GM21723 (cell line): ENCODE measurements around the gene IPO13.

Experiments
- ATAC-seq: cut with Tn5 transposase; IDR thresholded peaks from one replicate; pipeline ENCODE4 v1.9.1; 2021; ENCODE audit warnings: mild to moderate bottlenecking, moderate library complexity; ENCODE audit not compliant: unreplicated experiment

The IPO13 gene

DNA sequence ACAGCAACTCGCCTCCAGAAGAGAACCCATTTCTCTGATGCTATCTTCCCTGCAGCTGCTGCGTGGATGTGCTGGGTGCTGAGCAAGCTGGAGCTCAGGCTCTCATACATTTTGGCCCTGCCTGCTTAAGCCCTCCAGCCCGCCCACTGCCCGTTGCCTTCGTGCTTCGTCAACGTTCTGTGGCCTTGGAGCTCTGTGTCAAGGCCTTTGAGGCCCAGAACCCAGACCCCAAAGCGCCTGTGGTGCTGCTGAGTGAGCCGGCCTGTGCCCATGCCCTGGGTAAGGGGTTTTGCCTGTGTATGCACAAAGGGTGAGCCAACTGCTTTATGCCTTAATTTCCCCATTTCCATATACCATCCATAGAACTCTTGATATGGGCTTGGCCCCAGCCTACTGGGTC is 24.2 kb downstream of the IPO13 start:
- no peak for ATAC-seq

DNA sequence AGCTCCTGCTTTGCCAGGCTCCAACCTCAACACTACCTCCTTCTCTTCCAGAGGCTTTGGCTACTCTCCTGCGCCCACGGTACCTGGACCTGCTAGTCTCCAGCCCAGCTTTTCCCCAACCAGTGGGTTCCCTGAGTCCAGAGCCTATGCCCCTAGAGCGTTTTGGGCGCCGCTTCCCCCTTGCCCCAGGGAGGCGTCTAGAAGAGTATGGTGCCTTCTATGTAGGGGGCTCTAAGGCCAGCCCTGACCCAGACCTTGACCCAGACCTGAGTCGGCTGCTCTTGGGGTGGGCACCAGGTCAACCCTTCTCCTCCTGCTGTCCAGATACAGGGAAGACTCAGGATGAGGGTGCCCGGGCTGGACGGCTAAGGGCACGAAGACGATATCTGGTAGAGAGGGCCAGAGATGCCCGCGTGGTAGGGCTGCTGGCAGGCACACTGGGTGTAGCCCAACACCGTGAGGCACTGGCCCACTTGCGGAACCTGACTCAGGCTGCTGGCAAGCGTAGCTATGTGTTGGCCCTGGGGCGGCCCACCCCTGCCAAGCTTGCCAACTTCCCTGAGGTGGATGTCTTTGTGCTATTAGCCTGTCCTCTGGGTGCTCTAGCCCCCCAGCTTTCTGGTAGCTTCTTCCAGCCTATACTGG is 24.7 kb downstream of the IPO13 start:
- no peak for ATAC-seq

GRCh38 chr1:43973981-43974442 is 27.3 kb downstream of the IPO13 start:
- no peak for ATAC-seq

DNA sequence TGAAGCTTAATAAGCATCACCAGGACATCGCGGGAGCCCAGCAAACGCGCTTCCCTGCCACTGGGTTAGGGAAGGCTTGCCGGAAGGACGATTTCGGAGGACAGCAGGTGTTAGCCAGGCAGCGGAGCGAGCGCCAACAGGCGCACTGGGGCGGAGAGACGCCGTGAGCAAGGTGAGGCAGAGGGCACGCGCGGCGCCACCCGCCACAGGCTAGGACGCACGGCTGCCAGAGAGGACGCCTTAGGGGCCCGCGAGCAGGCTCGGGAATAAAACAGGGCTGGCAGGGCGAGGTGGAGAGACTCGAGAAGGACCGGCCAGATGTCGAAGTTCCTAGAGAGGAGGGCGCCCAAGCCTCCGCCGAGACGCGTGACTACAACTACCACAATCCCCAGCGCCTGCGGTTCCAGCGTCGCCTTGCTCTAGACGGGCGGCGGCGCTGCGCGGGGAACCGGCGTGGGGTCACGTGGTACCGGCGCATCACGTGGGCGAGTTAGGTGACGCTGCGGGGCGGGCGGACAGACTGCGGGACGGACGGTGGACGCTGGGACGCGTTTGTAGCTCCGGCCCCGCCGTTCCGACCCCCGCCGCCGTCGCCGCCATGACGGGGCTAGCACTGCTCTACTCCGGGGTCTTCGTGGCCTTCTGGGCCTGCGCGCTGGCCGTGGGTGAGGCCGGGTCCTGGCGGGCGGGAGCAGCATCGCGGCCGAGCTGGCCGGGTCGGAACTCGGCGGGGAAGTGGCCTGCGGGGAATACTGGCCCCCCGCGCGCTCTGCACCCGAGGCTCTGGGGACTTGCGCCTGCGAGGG is 27.9 kb downstream of the IPO13 start, which contains the start of gene ATP6V0B:
Gene ATP6V0B, plus strand, starts transcription at position 518 of the 806 bp plus-strand sequence. Its CDS starts 81 bp downstream, at position 599.
- ATAC-seq: peak; percentile 61

DNA sequence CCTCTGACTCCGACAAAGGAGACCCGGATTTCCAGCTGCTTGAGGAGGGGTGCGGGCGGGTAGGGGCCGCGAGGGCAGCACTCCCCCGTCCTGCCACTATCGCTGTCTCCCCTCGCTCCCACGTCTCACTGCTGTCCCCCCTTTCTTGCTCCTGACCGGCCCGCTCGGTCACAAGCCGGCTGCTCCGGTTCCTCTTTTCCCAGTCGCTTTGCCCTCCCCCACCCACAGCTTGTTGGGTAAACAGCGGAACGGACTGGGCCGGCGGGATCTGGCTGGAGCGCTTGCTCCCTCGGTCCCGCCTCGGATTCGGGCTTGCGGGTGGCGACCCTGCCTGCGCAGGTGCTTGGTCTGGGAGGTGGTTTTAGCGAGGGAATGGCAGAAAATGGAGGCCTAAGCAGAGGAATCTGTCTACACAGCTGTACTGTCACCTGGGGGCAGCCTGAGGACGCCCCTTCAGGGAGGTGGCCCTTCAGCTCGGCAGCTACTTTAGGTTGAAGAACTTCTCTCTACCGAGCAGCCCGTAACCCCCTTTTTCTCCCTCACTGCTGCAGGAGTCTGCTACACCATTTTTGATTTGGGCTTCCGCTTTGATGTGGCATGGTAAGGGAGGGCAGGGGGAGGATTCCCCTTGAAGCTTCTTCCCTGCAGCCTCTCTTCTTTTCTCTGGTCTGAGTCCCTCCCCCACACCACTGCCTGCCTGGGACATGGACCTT is 28.7 kb downstream of the IPO13 start:
- ATAC-seq: peak; percentile 3

- ATAC-seq: no peak
These were observed 29.3 kb downstream of the IPO13 start for GRCh38 chr1:43976045-43976444.

- ATAC-seq: no peak
These were observed 30.1 kb downstream of the IPO13 start for GRCh38 chr1:43976890-43977289.

DNA sequence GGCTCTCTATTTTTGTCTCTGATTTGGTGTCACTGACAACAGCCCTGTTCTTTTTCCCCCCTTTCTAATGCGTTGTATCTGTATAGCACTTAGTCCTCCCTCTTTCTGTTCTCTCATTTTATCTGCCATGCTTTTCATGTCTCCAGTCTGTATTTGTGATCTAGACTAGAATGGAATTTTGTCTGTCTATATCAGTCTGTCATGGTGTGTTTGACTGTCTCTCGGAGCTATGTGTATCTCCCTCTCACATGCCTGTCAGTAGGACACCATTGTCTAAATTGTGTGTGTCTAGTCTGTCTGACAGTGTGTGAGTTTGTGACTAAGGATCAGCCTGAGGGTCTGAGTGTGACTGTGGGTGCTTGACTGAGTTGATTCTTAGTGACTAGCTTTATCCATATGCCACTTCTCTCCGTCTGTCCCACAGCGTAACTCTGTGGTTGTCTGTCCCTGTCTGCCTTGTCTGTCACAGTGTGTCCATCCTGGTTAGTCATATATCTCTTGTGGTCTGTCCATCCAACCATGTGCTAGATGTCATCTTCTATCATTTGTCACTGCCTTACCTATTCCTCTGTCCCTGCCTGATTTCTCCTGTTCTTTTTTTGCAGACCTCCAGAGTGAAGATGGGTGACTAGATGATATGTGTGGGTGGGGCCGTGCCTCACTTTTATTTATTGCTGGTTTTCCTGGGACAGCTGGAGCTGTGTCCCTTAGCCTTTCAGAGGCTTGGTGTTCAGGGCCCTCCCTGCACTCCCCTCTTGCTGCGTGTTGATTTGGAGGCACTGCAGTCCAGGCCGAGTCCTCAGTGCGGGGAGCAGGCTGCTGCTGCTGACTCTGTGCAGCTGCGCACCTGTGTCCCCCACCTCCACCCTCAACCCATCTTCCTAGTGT is 30.9 kb downstream of the IPO13 start:
- no peak for ATAC-seq

DNA sequence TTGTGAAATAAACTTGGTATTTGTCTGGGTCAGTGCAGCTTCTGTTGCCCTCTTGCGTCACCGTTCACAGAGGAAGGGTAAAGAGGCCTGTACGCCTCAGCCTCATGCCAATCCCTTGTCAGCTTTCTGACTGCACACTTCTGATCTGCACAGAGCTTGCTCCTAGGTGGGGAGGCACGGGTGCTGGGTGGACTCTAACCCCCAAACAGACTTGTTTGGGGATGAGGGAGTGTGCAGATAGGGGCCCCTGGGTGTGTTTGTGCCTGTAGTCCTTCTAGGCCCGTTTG is 31.5 kb downstream of the IPO13 start:
- ATAC-seq: no peak

DNA sequence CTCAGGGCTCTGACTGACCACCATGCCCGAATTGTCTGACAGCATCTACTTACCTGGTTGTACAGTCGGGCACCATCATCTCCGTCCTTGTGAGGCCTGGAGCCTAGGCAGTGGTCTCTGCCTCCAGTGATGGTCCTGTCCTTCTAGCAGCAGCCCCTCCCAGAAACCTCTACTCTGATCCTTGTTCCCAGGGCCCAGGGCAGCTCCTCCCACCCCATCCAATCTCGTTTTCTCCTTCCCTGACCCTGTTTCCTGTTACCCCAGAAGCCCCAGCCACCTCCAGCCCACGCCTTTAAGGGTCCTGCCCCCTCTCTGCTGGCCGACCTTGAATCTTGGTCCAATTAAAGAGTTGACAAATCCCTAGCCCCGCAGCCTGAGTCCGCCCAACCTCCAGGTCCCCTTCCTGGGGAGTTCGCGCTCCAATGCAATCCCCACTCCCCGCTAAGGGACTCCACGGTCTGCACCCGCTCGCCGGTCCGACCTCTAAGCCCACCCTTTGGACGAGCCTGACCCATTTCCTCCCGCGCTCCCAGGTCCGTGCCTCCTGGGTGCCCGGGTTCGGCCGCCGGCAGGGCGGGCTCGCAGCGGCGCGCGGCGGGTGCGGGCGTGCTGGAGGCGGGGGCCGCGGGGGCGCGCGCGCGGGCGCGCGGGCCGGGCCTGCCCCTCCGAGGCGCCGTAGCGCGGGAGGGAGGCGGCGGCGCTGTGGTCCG is 32.0 kb downstream of the IPO13 start, which contains the start of gene B4GALT2:
Gene B4GALT2, plus strand, starts transcription at position 660 of the 710 bp plus-strand sequence. CDS start 1,951 bp downstream, outside the sequence.
- no peak for ATAC-seq

DNA sequence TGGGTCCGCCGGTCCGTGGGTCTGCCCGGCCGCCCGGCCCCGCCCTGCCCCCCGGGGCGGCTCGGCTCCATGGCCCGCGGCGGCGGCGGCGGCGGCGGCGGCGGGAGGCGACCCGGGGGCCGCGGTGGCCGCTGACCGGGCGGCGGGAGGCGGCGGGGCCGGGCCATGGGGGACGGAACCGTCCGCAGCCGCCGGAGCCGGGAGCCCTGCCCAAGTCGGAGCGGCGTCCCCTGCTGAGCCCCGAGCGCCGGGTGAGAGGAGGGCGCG is 32.4 kb downstream of the IPO13 start:
- ATAC-seq: no peak

DNA sequence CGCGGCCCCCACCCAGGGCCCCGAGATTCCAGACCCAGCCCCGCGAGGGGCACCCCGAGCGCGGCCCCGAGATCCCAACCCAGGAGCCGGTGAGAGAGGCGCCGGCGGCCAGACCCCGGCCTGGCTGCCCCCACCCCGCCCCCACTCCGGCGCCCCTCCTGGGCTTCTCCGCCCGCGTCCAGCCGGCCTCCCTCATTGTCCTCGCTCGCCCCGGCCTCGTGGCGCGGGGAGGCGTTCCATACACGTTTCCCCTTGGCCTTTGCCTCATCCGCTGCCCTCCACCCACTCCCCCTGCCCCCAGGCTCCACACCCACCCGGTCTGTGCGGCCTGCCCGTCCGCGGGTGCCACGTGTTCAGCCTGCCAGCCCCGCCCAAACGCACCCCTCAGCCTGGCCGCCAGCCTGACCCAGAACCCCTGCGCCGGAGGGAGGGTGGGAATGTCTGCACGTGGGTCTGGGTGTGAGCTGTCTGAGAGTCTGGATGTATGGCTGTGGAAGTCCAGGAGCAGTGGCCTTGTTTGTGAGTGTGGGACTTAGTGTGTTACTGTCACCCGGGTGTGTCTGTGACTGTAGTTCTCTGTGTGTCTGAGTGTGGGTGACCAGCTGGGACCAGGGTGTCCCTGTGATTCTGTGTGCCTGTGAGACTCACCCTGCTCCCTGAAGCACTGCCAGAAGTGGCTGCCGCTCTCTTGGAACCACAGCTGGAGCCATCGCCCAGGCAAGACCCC is 32.9 kb downstream of the IPO13 start:
- ATAC-seq: no peak

- no peak for ATAC-seq
These were observed 33.7 kb downstream of the IPO13 start for GRCh38 chr1:43980255-43981134.

DNA sequence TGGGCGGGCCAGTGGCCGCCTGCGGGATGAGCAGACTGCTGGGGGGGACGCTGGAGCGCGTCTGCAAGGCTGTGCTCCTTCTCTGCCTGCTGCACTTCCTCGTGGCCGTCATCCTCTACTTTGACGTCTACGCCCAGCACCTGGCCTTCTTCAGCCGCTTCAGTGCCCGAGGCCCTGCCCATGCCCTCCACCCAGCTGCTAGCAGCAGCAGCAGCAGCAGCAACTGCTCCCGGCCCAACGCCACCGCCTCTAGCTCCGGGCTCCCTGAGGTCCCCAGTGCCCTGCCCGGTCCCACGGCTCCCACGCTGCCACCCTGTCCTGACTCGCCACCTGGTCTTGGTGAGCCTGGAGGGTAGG is 34.4 kb downstream of the IPO13 start:
- ATAC-seq: no peak

DNA sequence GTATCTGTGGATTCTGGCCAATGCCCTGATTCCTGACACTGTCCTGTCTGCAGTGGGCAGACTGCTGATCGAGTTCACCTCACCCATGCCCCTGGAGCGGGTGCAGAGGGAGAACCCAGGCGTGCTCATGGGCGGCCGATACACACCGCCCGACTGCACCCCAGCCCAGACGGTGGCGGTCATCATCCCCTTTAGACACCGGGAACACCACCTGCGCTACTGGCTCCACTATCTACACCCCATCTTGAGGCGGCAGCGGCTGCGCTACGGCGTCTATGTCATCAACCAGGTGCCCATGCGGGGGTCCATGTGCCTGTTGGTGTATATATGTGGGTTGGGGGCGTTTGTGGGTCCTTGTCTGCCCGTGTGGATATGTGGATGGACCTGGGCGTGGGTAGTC is 34.9 kb downstream of the IPO13 start:
- ATAC-seq: no peak

DNA sequence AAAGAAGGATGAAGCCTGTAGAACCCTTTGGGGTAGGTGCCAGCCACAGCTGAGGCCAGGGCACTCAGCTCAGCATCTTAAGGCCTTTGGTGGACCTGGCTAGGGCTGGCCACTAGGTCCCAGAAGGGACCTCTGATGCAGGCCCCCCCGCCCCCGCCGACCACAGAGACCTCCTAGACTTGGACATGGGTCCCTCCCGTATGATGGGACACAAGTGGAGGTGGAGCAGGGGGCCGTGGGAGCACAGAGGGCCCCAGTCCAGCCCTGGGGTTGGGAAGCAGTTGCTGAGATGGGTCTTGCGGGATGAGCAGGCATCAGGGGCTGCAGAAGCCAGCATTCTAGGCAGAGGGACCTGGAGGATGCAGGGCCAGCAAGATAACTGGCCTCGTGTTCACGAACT is 35.5 kb downstream of the IPO13 start:
- ATAC-seq: no peak

- ATAC-seq: no peak
These were observed 36.1 kb downstream of the IPO13 start for GRCh38 chr1:43982808-43983207.

DNA sequence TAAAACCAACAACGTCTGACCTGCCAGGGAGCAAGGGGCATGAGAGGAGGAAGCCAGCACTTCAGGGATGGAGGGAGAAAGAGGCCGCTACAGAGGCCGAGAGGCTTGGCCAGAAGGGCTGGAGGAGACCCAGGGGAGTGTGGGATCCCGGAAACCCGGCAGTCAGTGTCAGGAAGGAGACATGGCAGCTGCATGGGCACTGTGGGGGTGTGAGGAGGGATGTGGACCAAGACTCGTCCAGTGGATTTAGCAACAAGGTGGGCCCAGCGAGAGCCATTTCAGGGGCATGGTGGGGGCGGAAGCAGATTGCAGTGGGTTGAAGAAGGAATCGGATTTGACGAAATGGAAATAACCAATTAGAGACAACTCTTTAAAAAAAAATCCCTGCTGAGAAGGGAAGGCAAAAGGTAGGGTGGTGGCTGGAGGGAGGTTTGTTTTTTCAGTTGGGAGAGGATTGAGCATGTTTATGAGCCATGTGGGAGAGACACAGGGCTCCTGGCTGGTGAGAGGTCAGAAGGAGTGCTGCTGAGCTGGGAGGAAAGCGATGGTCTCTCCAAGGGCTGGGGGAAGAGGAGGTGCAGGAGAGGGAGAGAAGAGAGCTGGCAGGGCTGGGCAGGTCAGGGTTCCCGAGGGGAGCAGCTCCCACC is 36.6 kb downstream of the IPO13 start:
- no peak for ATAC-seq
